KMS-11 (cell line): ENCODE measurements around the gene AOPEP.
"Not testable (repeated sequence)": the region's sequence is repeated elsewhere in the genome, so short reads cannot be mapped to it uniquely, and the experiment has no call there.

Experiments
- H2AFZ ChIP-seq: fragments of 200-600 bp; sonication (generic); 2 replicates; pipeline ENCODE4 v1.6.1; 2016; ENCODE audit warnings: antibody characterized with exemption, mixed run types, low read depth
- H3K27ac ChIP-seq: fragments of 200-600 bp; sonication (generic); 2 replicates; pipeline ENCODE4 v1.6.1; 2016; ENCODE audit warnings: mild to moderate bottlenecking, mixed run types
- H3K27me3 ChIP-seq: fragments of 200-600 bp; sonication (generic); 2 replicates; pipeline ENCODE4 v1.6.1; 2017; ENCODE audit warnings: mild to moderate bottlenecking, low read depth, mixed run types, moderate library complexity; ENCODE audit not compliant: insufficient read depth
- H3K36me3 ChIP-seq: fragments of 200-600 bp; sonication (generic); 2 replicates; pipeline ENCODE4 v1.6.1; 2017; ENCODE audit warnings: mild to moderate bottlenecking, mixed run types; ENCODE audit not compliant: insufficient read depth
- H3K4me1 ChIP-seq: fragments of 200-600 bp; sonication (generic); 2 replicates; pipeline ENCODE4 v1.6.1; 2016; ENCODE audit warnings: mild to moderate bottlenecking, low read depth, mixed run types; ENCODE audit not compliant: poor library complexity, severe bottlenecking
- H3K4me2 ChIP-seq: fragments of 200-600 bp; sonication (generic); 2 replicates; pipeline ENCODE4 v1.7.0; 2016; ENCODE audit warnings: mild to moderate bottlenecking, mixed run types
- H3K4me3 ChIP-seq: fragments of 200-600 bp; sonication (generic); IDR thresholded peaks from 2 replicates; pipeline ENCODE4 v1.6.1; 2017; ENCODE audit warnings: low read depth, low read length, mixed read lengths; ENCODE audit not compliant: insufficient read depth
- H3K79me2 ChIP-seq: fragments of 200-600 bp; sonication (generic); 2 replicates; pipeline ENCODE4 v1.6.1; 2016; ENCODE audit warnings: low read depth, mixed run types; ENCODE audit not compliant: insufficient read depth
- H3K9ac ChIP-seq: fragments of 200-600 bp; sonication (generic); 2 replicates; pipeline ENCODE4 v1.6.1; 2016; ENCODE audit warnings: mild to moderate bottlenecking, mixed run types
- H4K20me1 ChIP-seq: fragments of 200-600 bp; sonication (generic); 2 replicates; pipeline ENCODE4 v1.6.1; 2016; ENCODE audit warnings: mild to moderate bottlenecking, mixed run types; ENCODE audit not compliant: insufficient read depth
- CTCF ChIP-seq: fragments of 200-600 bp; sonication (generic); conservative IDR thresholded peaks from 2 replicates; pipeline ENCODE4 v1.6.1; 2017; ENCODE audit warnings: low read depth, mild to moderate bottlenecking, antibody characterized with exemption, low read length, moderate library complexity, mixed read lengths

The AOPEP gene

DNA sequence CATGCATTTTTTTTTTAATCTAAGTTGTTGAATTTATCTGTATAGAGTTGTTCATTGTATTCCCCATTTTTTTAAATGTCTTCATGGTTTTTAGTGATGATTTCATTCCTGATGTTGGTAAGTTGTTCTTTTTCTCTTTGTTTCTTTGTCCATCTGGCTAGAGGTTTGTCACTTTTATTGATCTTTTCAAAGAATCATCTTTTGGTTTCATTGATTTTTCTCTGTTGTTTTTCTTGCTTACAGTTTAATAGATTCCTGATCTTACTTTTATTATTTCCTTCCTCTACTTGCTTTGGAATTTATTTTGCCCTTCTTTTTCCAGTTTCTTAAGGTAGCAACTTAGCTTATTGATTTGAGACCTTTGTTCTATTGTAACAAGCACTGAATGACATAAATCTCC, 114.2 kb downstream of the AOPEP start:
- H3K9ac ChIP-seq, result no peak overlapping the region
- peaks cover 12% of the 10 kb centered on the region for H3K4me1 ChIP-seq
- no peak overlapping the region for H3K27ac ChIP-seq
- H4K20me1 ChIP-seq, result no peaks in the 10 kb centered on the region
- no peak overlapping the region for H3K4me2 ChIP-seq
- H3K79me2 ChIP-seq, result no peaks in the 10 kb centered on the region
- TF ChIP-seq CTCF, result no peak
- H3K36me3 ChIP-seq, result no peaks in the 10 kb centered on the region
- H2AFZ ChIP-seq, result no peak overlapping the region
- H3K4me3 ChIP-seq, result no peak overlapping the region
- no peaks in the 10 kb centered on the region for H3K27me3 ChIP-seq

GRCh38 chr9:94843134-94843533, 116.6 kb downstream of the AOPEP start:
- no peaks in the 10 kb centered on the region for H3K27me3 ChIP-seq
- TF ChIP-seq CTCF, result no peak

DNA sequence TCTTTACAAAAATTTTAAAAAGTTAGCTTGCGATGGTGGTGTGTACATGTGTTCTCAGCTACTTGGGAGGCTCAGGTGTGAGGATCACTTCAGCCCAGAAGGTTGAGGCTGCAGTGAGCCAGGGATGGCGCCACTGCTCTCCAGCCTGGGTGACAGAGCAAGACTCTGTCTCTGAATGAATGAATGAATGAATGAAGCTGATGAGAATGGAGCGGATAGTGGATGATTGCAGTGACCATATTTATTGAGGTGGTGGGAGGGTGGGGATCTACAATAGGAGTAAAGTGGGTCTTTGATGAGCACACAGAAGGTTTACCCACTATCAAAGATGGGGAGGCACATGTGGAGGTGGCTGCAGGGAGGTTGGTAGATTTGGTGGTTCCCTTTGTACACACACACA, 120.2 kb downstream of the AOPEP start:
- H4K20me1 ChIP-seq, result no peaks in the 10 kb centered on the region
- TF ChIP-seq CTCF, result no peak
- no peak overlapping the region for H3K9ac ChIP-seq
- H3K27me3 ChIP-seq, result no peaks in the 10 kb centered on the region
- H3K4me3 ChIP-seq, result no peak overlapping the region
- H3K36me3 ChIP-seq, result no peaks in the 10 kb centered on the region
- H3K4me1 ChIP-seq, result peaks cover 8% of the 10 kb centered on the region
- no peak overlapping the region for H3K4me2 ChIP-seq
- H2AFZ ChIP-seq, result no peak overlapping the region
- H3K27ac ChIP-seq, result no peak overlapping the region
- H3K79me2 ChIP-seq, result no peaks in the 10 kb centered on the region

More at GRCh38 chr9:94843134-94843533, 116.6 kb downstream of the AOPEP start:
- no peaks in the 10 kb centered on the region for H4K20me1 ChIP-seq
- H3K79me2 ChIP-seq, result no peaks in the 10 kb centered on the region
- H3K4me2 ChIP-seq, result no peak overlapping the region
- H3K4me3 ChIP-seq, result no peak overlapping the region
- no peaks in the 10 kb centered on the region for H3K36me3 ChIP-seq
- no peak overlapping the region for H3K9ac ChIP-seq
- H3K4me1 ChIP-seq, result peaks cover 12% of the 10 kb centered on the region
- H2AFZ ChIP-seq, result no peak overlapping the region
- H3K27ac ChIP-seq, result no peak overlapping the region

DNA sequence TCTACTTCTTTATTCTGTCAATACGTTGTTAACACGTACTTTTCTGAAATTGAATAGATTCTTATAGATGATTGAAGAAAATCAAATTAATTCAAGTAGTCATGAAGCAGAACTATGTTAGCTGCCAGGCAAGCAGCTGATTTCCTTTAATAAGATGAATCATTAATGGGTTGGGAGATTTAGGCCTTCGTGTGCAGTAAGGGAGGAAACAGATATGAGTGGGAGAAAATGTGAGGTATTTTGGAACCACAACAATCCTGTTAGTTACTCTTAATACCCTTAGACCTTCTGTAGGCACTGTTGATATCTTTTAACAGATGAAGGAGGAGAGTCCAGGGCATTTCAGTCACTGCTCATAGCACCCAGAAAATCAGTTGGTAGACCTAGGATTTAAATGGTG, 121.0 kb downstream of the AOPEP start:
- Histone ChIP-seq H3K27ac (no peak overlapping the region), H3K4me1 (peaks cover 3% of the 10 kb centered on the region), H4K20me1 (no peaks in the 10 kb centered on the region), H3K79me2 (no peaks in the 10 kb centered on the region), H3K9ac (no peak overlapping the region), H3K27me3 (no peaks in the 10 kb centered on the region), H3K4me3 (no peak overlapping the region), H2AFZ (no peak overlapping the region), H3K36me3 (no peaks in the 10 kb centered on the region), H3K4me2 (no peak overlapping the region)
- TF ChIP-seq CTCF, result no peak

GRCh38 chr9:94848791-94849190, 122.3 kb downstream of the AOPEP start:
- H3K27ac ChIP-seq, H3K4me1 ChIP-seq, H2AFZ ChIP-seq, H3K79me2 ChIP-seq, H3K27me3 ChIP-seq, H3K4me3 ChIP-seq, H4K20me1 ChIP-seq, H3K9ac ChIP-seq, H3K4me2 ChIP-seq, H3K36me3 ChIP-seq: not testable (repeated sequence)
